Measurements from ENCODE around the gene TPRX2.

TPRX2 gene

DNA sequence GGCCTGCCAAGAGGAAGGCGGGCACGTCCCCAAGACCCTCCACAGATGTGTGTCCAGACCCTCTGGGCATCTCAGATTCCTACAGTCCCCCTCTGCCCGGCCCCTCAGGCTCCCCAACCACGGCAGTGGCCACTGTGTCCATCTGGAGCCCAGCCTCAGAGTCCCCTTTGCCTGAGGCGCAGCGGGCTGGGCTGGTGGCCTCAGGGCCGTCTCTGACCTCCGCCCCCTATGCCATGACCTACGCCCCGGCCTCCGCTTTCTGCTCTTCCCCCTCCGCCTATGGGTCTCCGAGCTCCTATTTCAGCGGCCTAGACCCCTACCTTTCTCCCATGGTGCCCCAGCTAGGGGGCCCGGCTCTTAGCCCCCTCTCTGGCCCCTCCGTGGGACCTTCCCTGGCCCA, 19.6 kb upstream of the TPRX2 start:
- TF ChIP-seq, protein P1, sequence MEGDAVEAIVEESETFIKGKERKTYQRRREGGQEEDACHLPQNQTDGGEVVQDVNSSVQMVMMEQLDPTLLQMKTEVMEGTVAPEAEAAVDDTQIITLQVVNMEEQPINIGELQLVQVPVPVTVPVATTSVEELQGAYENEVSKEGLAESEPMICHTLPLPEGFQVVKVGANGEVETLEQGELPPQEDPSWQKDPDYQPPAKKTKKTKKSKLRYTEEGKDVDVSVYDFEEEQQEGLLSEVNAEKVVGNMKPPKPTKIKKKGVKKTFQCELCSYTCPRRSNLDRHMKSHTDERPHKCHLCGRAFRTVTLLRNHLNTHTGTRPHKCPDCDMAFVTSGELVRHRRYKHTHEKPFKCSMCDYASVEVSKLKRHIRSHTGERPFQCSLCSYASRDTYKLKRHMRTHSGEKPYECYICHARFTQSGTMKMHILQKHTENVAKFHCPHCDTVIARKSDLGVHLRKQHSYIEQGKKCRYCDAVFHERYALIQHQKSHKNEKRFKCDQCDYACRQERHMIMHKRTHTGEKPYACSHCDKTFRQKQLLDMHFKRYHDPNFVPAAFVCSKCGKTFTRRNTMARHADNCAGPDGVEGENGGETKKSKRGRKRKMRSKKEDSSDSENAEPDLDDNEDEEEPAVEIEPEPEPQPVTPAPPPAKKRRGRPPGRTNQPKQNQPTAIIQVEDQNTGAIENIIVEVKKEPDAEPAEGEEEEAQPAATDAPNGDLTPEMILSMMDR (IDR thresholded peaks at IDR 0.05; ENCODE audit: insufficient read depth, low read length) = no peak
- TF ChIP-seq POLR2AphosphoS5 (IDR thresholded peaks at IDR 0.05; ENCODE audit: low read depth) (no peak), SPI1 (IDR thresholded peaks at IDR 0.05; ENCODE audit: borderline replicate concordance, low read depth) (no peak), REST (IDR thresholded peaks at IDR 0.05; ENCODE audit: insufficient replicate concordance, low read depth) (no peak), GABPA (IDR thresholded peaks at IDR 0.05; ENCODE audit: low read depth) (no peak)
- H3K27me3 ChIP-seq (ENCODE audit: insufficient read depth, poor library complexity, severe bottlenecking) = no peaks in the 10 kb centered on the region
- DNase-seq (ENCODE audit: low read depth in 1 of 2, low spot score in 1 of 2) = no peak
- no peak overlapping the region for H3K4me3 ChIP-seq (replicated peaks; ENCODE audit: insufficient read depth, low read length)
- no peak overlapping the region for H3K27ac ChIP-seq (replicated peaks)

GRCh38 chr19:47839913-47840312, 19.1 kb upstream of the TPRX2 start:
- TF ChIP-seq GABPA (IDR thresholded peaks at IDR 0.05; ENCODE audit: low read depth) = no peak

DNA sequence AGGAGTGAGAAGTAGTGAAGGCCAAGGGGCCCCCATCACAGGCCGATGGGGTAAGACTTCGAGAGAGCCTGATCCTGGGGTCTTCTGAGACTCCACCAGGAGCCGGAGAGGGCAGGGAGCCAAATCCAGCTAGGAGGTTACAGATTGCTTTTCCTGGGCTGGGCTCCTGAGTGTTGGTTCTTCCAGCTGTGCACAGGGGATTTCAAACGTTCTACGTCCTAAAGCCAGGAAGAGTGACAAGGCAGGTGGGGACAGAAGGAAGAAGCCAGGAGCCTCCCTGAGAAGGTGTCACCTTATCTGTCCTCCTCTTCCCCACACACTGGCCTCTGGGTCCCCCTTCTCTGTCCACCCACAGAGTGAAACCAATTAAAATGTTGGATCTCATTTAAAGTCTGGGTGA, 16.1 kb upstream of the TPRX2 start:
- H3K27me3 ChIP-seq (ENCODE audit: insufficient read depth, poor library complexity, severe bottlenecking) = no peaks in the 10 kb centered on the region
- DNase-seq (ENCODE audit: low read depth in 1 of 2, low spot score in 1 of 2) = no peak
- no peak overlapping the region for H3K27ac ChIP-seq (replicated peaks)
- H3K4me3 ChIP-seq (replicated peaks; ENCODE audit: insufficient read depth, low read length) = no peak overlapping the region
- TF ChIP-seq GABPA (IDR thresholded peaks at IDR 0.05; ENCODE audit: low read depth) = no peak
- TF ChIP-seq POLR2AphosphoS5 (IDR thresholded peaks at IDR 0.05; ENCODE audit: low read depth) = no peak
- TF ChIP-seq, protein P1 (IDR thresholded peaks at IDR 0.05; ENCODE audit: insufficient read depth, low read length) = no peak
- no peak for TF ChIP-seq SPI1 (IDR thresholded peaks at IDR 0.05; ENCODE audit: borderline replicate concordance, low read depth)
- TF ChIP-seq REST (IDR thresholded peaks at IDR 0.05; ENCODE audit: insufficient replicate concordance, low read depth) = no peak

More at GRCh38 chr19:47839913-47840312, 19.1 kb upstream of the TPRX2 start:
- no peaks in the 10 kb centered on the region for H3K27me3 ChIP-seq (ENCODE audit: insufficient read depth, poor library complexity, severe bottlenecking)
- H3K4me3 ChIP-seq (replicated peaks; ENCODE audit: insufficient read depth, low read length) = no peak overlapping the region
- H3K27ac ChIP-seq (replicated peaks) = no peak overlapping the region
- DNase-seq (ENCODE audit: low read depth in 1 of 2, low spot score in 1 of 2) = no peak

GRCh38 chr19:47848425-47848822, 10.6 kb upstream of the TPRX2 start:
- no peak for TF ChIP-seq SPI1 (IDR thresholded peaks at IDR 0.05; ENCODE audit: borderline replicate concordance, low read depth)
- TF ChIP-seq, protein P1 (IDR thresholded peaks at IDR 0.05; ENCODE audit: insufficient read depth, low read length) = no peak
- TF ChIP-seq GABPA (IDR thresholded peaks at IDR 0.05; ENCODE audit: low read depth) = no peak
- no peak for TF ChIP-seq REST (IDR thresholded peaks at IDR 0.05; ENCODE audit: insufficient replicate concordance, low read depth)
- no peak for TF ChIP-seq POLR2AphosphoS5 (IDR thresholded peaks at IDR 0.05; ENCODE audit: low read depth)
- no peak overlapping the region for H3K27ac ChIP-seq (replicated peaks)
- H3K4me3 ChIP-seq (replicated peaks; ENCODE audit: insufficient read depth, low read length) = no peak overlapping the region
- no peak for DNase-seq (ENCODE audit: low read depth in 1 of 2, low spot score in 1 of 2)
- no peaks in the 10 kb centered on the region for H3K27me3 ChIP-seq (ENCODE audit: insufficient read depth, poor library complexity, severe bottlenecking)

Measured in HL-60 (cell line).